ENCODE results near the gene TFCP2L1.

GRCh38 chr2:121175326-121175725 is 109.7 kb downstream of the TFCP2L1 start:
- no peak for TF ChIP-seq CTCF (IDR thresholded peaks at IDR 0.05)
- TF ChIP-seq POLR2A (IDR thresholded peaks at IDR 0.05), result no peak
- TF ChIP-seq EP300 (IDR thresholded peaks at IDR 0.05), result no peak
